Panc1 (cell line): ENCODE measurements around the gene PPP1R1B.

Experiments
- POLR2AphosphoS5 ChIP-seq: IDR thresholded peaks from 2 replicates; pipeline ENCODE4 v1.6.1; 2012; ENCODE audit warnings: mild to moderate bottlenecking, low read depth, low read length, moderate library complexity
- TF ChIP-seq, protein P1 (sequence below): fragments of 450-650 bp; IDR thresholded peaks from 2 replicates; pipeline ENCODE4 v1.5.1; 2017; ENCODE audit warnings: mild to moderate bottlenecking
- TF ChIP-seq, protein P2 (sequence below), 2 experiments: IDR thresholded peaks; 2 replicates each; pipeline ENCODE4 v1.6.1; 2011 to 2012; ENCODE audit warnings: low read depth in 2 of 2, control low read depth in 1 of 2, low read length in 1 of 2, mild to moderate bottlenecking in 1 of 2, moderate library complexity in 1 of 2; ENCODE audit not compliant: insufficient read depth in 1 of 2

DNA sequence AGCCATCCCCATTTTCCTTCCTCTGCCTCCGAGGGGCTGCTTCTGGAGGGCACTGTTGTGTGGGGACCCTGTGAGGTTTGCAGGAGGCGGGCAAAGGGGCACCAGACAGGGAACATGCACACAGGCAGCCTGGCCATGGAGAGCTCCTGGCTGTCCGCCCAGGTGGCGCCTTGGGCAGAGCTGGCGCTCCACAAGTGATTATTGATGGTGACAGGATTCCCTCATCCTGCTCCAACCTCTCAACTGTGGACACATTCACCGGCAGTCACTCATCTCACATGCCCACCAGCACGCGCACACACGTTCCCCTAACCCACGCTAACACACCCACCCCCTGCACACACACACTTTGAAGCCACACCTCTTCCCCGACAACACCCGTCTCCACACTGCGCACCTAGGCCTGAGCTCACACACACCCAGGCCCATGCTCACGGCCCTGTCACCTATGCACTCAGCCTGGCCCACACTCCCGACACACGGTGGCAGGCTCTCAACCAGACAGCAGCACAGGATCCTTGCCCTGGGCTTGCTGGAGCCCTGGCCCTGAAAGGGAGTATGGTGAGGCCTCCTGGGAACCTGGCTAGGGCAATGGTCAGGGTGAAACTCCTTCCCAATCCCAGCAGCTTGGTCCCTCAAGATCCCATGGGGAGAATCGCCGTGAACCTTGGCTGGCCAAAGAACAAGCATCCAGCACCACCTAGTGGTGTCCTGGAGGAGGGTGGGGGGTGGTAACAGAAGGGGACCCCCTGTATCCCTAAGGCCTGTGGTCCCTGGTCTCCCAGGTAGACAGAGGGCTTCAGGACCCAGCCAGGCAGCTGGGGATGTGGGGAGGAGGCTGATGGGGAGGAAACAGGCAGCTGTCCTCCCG is 45.1 kb downstream of the PPP1R1B start:
- TF ChIP-seq, protein P1, sequence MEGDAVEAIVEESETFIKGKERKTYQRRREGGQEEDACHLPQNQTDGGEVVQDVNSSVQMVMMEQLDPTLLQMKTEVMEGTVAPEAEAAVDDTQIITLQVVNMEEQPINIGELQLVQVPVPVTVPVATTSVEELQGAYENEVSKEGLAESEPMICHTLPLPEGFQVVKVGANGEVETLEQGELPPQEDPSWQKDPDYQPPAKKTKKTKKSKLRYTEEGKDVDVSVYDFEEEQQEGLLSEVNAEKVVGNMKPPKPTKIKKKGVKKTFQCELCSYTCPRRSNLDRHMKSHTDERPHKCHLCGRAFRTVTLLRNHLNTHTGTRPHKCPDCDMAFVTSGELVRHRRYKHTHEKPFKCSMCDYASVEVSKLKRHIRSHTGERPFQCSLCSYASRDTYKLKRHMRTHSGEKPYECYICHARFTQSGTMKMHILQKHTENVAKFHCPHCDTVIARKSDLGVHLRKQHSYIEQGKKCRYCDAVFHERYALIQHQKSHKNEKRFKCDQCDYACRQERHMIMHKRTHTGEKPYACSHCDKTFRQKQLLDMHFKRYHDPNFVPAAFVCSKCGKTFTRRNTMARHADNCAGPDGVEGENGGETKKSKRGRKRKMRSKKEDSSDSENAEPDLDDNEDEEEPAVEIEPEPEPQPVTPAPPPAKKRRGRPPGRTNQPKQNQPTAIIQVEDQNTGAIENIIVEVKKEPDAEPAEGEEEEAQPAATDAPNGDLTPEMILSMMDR: peak; percentile 83
- TF ChIP-seq, protein P2, sequence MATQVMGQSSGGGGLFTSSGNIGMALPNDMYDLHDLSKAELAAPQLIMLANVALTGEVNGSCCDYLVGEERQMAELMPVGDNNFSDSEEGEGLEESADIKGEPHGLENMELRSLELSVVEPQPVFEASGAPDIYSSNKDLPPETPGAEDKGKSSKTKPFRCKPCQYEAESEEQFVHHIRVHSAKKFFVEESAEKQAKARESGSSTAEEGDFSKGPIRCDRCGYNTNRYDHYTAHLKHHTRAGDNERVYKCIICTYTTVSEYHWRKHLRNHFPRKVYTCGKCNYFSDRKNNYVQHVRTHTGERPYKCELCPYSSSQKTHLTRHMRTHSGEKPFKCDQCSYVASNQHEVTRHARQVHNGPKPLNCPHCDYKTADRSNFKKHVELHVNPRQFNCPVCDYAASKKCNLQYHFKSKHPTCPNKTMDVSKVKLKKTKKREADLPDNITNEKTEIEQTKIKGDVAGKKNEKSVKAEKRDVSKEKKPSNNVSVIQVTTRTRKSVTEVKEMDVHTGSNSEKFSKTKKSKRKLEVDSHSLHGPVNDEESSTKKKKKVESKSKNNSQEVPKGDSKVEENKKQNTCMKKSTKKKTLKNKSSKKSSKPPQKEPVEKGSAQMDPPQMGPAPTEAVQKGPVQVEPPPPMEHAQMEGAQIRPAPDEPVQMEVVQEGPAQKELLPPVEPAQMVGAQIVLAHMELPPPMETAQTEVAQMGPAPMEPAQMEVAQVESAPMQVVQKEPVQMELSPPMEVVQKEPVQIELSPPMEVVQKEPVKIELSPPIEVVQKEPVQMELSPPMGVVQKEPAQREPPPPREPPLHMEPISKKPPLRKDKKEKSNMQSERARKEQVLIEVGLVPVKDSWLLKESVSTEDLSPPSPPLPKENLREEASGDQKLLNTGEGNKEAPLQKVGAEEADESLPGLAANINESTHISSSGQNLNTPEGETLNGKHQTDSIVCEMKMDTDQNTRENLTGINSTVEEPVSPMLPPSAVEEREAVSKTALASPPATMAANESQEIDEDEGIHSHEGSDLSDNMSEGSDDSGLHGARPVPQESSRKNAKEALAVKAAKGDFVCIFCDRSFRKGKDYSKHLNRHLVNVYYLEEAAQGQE (IDR thresholded peaks at IDR 0.05; ENCODE audit: insufficient read depth in 1 of 2, low read depth in 2 of 2, low read length in 1 of 2): no peak
- no peak; the same call in 1 of the 2 replicates for TF ChIP-seq POLR2AphosphoS5
